ENCODE data around the gene PTPN3.

Gene PTPN3

DNA sequence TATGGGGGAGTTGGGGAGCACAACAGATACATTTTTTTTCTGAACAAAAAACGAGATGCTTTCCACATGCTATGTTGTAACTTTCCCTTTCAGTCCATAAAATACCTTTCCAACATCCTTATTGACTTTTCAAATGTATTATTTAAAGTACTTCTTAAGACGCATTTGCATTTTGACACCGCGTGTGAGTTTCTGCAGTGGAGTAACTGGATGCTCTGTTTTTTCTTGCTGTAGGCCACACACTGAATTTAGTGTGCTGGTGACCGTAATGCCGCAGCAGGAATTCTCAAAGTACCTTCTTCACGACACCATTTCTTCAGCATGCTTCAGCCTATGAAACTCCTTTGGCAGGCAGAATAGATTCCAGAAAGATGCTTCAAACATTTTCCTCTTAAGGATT lies 163.0 kb downstream of the PTPN3 start:
- no peak for DNase-seq

- no peak for DNase-seq
These were observed 166.8 kb downstream of the PTPN3 start for GRCh38 chr9:109331353-109331752.

- no peak for DNase-seq
These were observed 168.4 kb downstream of the PTPN3 start for GRCh38 chr9:109329638-109330258.

DNA sequence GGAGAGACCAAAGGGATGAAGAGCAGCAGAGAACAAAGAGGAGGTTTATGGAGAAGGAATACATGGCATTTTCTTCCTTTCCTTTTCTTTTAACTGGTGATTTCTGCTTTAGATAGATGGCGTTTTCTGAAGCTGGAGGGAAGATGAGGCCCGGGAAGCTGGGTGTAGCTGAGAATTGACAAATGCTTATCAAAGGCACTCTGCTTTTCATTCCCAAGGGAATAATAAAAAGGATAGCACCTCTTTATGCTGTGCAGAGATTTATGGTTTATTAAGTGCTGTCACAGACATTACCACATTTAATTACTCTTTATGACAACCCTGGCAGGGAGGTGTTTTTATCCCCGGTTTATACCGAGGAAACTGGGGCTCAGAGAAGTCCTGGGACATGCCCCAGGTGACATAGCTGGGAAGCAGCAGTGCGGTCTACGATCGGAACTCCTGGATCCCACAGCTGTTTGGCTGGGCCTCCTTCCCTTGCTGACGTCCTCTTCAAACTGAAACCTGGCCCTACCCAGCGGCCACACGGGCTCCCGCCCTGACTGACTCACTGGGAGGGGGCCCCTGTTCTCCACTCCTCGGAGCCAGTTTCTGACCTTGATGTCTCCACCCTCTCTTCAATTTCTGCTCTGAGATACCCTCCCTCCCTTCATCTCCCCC lies 169.0 kb downstream of the PTPN3 start:
- no peak for DNase-seq
